ENCODE data around the gene ALPG.
"Not testable (repeated sequence)": the region's sequence is repeated elsewhere in the genome, so short reads cannot be mapped to it uniquely, and the experiment has no call there.

ALPG gene

DNA sequence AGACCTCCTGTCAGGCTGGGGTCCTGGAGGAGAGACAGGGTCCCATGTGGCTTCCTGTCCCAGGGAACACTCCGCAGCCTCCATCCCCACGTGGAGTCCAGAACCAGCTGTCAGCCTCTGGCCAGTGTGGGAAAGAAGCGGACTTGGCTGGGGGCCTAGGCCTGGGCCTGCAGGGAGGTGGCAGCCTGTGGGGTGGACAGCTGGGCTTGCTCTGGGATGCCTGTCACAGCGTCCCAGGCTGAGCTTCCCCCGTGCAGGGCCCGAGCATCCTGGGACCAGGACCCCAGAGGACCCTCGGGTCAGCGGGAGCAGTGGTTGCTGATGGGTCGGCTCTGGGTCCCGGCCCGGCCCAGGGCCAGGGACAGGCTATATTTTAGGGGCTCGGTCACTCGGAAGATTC lies 35.8 kb downstream of the ALPG start:
- not testable (repeated sequence) for DNase-seq

DNA sequence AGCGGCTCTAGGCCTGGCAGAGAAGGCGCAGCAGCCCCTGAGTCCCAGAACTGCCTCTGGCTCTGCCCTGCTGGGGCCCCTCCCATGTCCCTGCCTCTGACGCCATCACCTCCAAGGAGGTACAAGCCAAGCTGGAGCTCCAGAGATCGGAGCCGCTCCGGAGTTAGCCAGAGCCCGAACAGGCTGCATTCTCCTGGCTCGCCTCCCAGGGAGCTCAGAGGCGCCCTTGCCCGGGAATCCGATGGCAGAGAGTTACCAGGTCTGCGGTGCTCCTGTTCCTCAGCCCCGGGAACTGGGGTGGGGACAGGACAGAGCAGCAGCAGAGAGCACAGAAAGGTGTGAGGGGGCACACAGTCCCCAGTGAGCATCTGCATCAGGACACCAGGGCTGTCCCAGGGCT lies 36.4 kb downstream of the ALPG start:
- DNase-seq, result not testable (repeated sequence)

DNA sequence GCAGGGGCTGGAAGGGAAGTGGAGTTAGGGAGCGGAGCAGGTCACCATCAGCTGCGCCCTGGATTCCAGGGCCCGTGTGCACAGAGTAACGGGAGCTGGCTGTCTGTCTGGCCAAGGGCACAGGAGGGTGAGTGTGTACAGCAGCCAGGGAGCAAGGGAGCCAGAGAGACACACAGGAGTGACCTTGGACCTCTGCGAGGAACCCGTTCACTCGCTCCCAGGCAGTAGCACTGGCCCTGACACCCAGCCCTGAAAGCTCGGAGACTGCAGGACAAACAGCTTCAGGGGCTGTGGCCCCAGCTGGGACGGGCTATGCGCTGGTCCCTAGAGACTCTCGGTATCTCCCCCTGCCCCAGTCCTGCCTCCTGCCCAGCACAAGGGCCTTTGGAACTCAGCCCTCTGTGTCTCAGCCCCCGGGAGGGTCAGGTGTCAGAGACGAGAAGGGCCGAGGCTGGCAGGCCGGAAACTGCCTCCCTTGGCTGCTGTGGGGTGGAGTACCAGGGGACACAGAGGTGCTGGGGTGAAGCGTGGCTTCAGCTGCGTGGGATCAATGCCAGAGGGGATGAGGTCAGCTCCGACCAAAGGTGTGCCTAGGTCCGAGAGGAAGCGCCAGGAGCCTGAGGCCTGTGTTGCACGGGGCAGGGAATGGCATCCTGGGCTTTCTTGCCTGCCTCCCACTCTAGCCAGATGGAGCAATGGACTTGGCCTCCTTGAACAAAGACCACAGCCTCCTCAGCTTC lies 37.2 kb downstream of the ALPG start:
- not testable (repeated sequence) for DNase-seq

DNA sequence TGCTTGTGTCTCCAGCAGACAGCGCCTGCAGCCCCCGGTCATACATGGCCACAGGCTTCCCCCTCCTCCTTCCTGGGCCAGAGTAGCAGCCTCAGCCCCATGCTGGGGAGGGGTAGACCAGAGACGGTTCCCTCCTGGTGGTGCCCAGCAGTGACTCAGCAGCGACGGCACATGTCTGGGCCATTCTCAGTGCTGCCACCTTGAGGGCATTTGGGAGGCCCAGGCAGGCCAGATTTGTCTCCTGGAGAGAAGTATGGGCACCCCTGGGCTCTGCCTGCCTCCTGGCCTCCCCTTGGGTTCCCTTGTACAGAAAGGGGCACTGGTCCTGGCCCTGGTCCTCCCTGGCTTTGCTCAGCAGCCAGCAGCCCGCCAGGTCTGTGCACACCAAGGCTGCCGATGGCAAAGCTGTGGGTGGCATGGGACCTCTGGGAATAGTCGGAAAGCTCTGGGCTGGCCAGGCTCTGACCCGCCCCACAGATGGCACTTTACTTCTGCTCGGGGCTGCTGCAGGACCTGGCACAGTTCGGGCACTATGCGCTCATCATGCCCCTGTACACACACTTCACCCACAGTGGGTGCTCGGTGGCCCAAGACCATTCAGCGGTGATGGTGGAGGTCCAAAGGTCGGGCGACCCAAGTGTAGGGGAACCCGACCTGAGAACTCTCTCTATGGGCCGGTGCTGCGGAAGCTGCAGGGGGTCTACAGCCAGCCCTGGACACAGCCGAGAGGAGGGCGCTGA lies 37.9 kb downstream of the ALPG start:
- no peak for DNase-seq

- DNase-seq, result not testable (repeated sequence)
Observed at GRCh38 chr2:232445149-232445885, 38.7 kb downstream of the ALPG start.

GRCh38 chr2:232446266-232446777 lies 39.7 kb downstream of the ALPG start:
- DNase-seq, result not testable (repeated sequence)

GRCh38 chr2:232447091-232447620 lies 40.5 kb downstream of the ALPG start:
- DNase-seq, result no peak

DNA sequence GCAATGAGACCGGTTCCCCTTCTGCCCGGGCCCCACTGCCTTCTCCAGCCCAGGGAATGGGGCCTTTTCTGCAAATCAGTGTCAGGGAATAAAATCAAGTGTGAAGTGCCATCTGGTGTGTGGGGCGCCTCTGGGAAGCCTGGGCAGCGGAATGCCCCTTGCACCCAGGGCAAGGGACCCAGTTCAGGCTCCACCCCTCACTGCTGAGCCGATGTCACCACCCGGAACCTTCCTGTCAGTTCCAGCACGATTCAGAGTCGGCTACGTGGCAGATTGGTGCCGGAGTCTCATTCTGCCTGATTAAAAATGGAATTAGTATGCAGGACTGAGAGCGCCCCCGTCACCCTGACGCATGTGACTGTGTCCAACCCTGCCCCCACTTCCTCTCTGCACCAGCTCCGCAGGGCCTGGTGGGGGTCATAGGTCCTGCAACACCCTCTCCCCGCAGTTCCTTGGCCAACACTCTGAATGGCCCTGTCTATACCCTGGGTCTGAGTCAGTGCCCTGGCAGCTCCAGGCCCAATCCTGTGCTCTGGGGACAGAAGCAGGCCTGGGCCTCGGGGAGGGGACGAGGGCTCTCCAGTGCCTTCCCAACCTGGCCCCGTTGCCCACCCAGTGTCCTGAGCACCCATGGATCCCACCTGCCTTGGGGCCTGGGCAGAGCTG lies 41.1 kb downstream of the ALPG start:
- DNase-seq, result no peak

- DNase-seq, result no peak
Observed at GRCh38 chr2:232448304-232448690, 41.7 kb downstream of the ALPG start.

- no peak for DNase-seq
Observed at GRCh38 chr2:232449964-232450363, 43.3 kb downstream of the ALPG start.

- DNase-seq, result not testable (repeated sequence)
Observed at GRCh38 chr2:232451645-232452044, 45.0 kb downstream of the ALPG start.

DNA sequence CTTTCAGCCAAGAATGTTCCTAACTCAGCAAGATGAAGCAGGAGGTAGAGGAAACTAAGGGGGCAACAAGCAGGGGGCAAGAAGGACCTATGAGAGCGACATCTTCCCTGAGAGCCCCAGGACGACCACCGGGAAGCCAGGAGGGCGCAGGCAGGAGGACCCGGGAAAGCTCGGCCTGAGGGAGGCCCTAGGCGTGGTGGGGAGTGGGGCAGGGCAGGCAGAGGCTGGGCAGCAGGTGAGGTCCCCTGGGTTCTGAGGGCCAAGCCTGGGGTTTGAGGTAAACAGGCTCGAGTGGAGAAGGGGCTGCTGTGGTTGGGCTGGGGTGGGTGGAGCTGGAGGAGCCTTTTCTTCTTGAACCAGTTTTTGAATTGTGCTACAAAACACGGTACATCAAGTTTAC lies 48.0 kb downstream of the ALPG start:
- no peak for DNase-seq

DNA sequence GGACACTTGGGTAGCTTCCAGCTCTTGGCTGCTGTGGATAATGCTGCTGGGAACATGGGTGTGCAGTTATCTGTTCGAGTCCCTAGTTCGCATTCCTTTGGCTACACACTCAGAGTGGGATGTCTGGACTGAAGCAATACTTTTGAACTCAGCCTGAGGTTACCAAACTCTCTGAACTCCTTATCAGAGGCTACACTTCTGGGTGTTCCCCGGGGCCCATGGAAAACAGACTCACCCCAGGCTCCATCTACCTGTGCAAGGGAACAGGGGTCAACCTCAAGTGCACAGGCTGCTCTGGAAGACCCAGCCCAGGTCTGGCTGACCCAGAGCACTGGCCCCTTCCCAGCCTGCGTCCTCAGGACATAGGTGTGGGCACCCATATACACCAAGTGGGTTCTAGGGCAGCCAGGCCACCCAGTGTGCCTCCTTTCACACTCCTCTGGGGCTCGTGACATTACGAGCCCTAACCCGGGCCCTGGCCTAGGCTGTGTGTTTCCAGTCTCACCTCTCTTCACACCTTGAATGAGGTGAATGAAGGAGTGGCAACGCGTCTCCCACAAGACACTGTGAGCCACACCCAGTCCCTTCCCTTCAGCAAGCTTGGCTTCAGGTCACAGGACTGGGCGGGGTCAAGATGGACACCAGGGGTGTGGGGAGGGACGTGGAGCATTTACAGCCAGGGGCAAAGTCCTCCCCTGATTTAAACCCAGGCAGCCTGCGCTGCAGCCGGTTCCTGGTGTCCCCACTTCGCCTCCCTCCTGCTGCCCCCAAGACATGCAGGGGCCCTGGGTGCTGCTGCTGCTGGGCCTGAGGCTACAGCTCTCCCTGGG lies 49.0 kb downstream of the ALPG start, which contains the start of gene ALPI:
Gene ALPI, plus strand, starts transcription at position 728 of the 830 bp plus-strand sequence. Its CDS starts 47 bp downstream, at position 775.
- DNase-seq, result no peak

- no peak for DNase-seq
Observed at GRCh38 chr2:232456296-232457120, 49.9 kb downstream of the ALPG start.

GRCh38 chr2:232457121-232458011 lies 50.7 kb downstream of the ALPG start:
- no peak for DNase-seq

GRCh38 chr2:232458051-232458660 lies 51.5 kb downstream of the ALPG start:
- DNase-seq, result no peak

DNA sequence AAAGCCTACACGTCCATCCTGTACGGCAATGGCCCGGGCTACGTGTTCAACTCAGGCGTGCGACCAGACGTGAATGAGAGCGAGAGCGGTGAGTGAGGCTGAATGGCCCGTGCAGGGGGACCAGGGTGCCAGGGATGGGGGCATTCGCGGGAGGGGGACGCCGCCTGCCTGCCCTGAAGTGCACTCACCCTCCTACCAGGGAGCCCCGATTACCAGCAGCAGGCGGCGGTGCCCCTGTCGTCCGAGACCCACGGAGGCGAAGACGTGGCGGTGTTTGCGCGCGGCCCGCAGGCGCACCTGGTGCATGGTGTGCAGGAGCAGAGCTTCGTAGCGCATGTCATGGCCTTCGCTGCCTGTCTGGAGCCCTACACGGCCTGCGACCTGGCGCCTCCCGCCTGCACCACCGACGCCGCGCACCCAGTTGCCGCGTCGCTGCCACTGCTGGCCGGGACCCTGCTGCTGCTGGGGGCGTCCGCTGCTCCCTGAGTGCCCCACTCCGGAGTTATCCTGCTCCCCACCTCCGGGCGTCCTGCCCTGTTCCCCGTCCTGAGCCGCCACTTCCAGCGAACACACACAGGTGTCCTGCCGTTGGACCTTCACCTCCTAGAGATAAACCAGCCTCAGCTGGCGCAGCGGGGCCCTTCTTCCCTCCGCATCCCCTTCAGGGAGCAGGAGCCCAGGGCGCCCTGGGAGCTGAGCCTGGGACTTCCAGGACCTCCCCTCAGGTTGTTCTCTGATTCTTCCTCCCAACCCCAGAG lies 52.2 kb downstream of the ALPG start:
- DNase-seq, result no peak

DNA sequence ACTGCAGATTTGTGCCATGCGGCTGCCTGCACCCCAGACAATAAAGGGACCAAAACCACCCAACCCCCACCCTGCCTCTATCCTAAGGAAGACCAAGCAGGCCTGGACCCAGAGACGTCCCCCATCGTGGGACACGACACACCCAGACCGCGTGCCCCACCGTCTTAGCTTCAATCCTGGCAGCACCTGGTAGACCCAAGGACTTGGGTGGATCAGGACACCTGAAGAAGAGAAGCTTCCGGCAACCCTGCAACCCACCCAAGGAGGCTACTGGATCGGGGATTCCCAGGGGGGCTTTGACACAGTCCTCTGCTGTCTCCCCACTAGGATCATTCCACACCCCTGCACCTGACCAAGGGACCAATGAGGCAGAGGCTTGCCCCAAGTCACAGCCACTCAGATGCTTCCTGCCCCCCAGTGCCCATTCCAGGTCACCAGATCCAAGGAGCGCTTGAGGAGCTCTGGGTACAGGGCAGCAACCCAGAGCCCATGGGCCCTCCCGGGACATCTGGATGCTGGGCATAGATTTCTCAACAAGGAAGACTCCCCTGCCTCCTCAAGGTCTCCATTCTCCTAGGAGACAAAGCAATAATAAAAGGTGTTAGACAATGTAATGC lies 52.9 kb downstream of the ALPG start:
- DNase-seq, result no peak
